HG03060 (cell line): ENCODE results near the gene PCTP.

Experiments
- ATAC-seq: cut with Tn5 transposase; IDR thresholded peaks from one replicate; pipeline ENCODE4 v1.9.1; 2021; ENCODE audit warnings: low read depth, moderate number of reproducible peaks; ENCODE audit not compliant: unreplicated experiment

Gene PCTP

GRCh38 chr17:55727275-55727674, 23.6 kb upstream of the PCTP start:
- no peak for ATAC-seq

DNA sequence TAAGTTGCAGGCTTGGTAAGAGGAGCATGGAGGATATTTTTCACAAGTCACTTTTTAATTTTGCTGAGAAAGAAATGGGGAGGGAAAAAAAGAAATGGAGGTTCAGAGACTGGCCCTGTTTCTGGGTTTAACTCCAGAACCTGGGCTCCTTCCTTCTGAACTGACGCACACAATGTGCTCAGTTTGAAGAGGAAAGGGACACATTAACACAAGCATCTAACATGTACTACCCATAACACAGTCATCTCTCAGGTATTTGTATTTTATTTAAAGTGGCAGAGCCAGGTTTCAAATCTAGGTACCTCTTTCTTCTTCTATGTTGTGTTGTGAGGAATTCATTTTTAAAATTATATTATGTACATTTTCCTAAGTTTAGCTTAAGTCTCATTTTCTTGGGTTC, 22.9 kb upstream of the PCTP start:
- no peak for ATAC-seq

- ATAC-seq: no peak
Measured at GRCh38 chr17:55728361-55728760, 22.5 kb upstream of the PCTP start.

DNA sequence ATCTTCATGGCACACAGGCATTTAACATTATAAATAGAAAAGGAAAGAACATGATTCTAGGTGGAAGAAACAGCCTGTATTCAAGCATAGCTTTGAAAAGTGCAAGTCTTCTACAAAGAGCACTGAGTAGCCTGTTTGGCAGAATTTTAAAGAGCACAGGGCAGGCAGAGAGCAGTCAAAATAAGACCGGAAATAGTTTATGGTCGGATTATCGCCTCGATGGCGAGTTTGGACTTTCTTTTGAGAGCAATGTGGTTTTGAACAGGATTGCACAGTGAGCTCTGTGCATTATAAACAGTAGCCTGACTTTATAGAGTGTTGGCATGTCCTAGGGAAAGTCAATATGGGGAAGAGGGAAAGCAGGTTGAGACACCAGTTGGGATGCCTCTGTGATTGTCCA, 22.0 kb upstream of the PCTP start:
- no peak for ATAC-seq

DNA sequence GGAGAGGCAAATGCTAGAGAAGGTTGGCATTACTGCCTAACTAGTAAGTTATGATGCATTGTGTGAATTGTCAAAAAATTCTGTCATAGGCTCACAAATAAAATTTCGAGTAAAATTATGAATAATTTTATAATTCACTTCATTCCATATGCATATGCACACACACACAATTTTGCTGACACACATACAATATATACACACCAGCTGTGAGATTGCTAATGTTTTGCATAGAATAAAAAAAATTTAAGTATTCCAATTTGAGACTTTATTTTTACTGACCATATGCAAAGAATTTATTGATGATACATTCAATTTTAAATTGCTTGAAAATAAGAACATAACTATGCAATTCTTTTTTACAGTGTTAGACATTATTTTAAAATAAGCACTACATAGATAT, 21.4 kb upstream of the PCTP start:
- no peak for ATAC-seq

- ATAC-seq: no peak
Measured at GRCh38 chr17:55730380-55730779, 20.5 kb upstream of the PCTP start.

DNA sequence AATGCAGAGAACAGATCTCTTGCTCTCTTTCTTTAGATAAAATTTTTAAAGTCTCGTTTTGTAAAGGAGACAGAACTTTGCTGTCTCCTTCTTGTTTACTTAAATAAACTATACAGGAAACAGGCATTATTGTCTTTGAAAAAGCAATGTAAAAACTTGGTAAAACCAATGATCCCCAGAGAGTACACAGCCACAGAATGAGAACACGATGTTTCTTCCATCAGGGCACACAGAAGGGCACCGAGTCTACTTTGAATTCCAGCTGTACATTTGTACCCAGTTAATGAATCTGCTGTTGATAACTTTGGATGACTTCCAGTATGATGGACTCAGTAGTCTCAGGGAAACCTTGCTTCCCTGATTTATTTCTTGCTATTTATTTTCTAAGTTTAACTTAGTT, 20.0 kb upstream of the PCTP start:
- ATAC-seq: no peak

- no peak for ATAC-seq
Measured at GRCh38 chr17:55731586-55732250, 19.1 kb upstream of the PCTP start.

- ATAC-seq: peak; percentile 73
Measured at GRCh38 chr17:55734128-55734781, 16.6 kb upstream of the PCTP start.

DNA sequence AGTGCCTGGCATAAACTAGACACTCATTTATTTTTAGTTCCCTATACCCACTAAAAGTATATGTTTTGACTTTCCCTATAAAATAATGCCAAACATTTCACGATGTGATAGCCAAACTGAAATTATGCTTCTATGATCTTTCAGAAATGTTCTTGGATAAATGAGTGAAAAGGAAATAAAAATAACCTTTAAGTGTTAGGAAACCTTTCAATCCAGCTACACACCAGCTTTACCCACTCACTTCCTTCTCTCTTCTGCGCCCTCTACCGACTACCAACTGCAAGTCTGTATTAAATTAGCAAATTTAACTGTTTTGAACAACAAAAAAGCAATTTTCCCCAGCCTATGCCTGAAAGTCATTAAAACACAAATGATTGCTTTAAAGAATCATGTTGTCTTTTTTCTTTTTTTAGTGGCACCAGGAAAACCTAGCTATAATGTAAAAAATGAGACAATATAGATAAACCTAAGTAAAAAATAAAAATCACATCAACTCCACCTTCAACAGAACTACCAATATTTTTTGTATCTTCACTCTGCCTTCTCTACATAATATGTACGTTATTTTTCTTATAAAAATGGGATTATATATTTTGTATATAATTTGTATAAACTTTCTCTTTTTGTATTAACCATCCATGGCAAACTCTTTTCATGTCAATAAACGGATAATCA, 15.0 kb upstream of the PCTP start:
- no peak for ATAC-seq

DNA sequence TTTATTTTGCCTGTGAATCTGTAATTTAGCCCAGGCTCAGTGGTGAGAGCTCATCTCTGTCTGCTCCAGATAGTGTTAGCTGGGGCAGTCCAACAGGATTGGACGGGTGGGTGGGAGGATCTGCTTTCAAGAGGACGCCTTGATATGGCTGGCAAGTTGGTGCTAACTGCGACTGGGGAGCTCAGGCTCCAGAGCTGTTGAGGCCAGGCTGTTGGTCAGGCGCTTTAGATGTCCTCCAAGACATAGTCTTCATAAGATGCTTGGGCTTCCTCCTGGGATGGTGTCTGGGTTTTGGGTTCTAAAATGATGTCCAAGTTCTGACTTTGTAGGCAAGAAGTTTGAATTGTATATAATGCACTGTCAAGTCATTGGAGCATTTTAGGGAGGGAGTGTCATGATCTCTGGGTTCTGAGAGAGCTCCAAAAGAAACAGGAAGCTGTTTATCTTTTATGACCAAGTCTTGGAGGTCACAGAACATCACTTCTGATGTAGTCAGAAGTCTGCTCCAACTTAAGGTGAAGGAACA, 12.8 kb upstream of the PCTP start:
- no peak for ATAC-seq

DNA sequence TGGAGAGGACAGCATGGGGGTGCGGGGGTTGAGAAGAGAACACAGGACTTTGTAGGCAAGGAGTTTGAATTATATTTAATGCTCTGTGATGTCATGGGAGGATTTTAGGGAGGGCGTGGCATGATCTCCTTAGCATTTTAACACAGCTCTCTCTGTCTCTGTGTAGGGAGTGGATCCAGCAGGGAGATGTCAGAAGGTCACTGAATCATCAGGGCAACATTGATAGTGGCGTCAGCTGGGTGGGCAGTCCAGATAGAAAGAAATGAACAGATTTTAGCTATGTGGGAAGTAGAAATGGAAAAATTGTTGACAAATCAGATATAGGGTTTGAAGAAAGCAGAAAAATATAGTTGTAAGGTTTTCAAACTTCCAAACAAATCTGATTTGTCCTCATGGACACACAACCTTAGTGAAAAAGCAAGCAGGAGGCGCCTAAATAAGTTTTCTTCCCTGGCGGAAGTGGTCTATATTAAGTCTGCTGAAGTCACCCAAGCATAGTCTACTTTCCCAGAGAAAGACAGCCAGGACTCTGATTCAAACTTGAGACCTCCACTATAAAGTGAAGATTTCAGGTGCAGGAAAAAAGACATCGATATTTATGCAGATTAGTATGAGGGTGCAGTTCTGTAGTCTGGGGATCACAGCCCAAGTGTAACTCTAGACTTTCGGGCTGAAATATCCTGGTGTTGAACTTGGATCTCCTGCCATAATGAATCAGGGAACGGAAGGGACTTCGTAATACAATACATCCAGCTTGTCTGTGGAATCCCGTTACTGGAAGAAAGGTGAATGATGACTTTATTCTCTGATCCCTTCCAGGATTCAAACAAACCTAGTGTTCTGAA, 10.1 kb upstream of the PCTP start:
- no peak for ATAC-seq

- no peak for ATAC-seq
Measured at GRCh38 chr17:55741356-55741700, 9.5 kb upstream of the PCTP start.

GRCh38 chr17:55742272-55743102, 8.4 kb upstream of the PCTP start:
- peak; percentile 82 for ATAC-seq

DNA sequence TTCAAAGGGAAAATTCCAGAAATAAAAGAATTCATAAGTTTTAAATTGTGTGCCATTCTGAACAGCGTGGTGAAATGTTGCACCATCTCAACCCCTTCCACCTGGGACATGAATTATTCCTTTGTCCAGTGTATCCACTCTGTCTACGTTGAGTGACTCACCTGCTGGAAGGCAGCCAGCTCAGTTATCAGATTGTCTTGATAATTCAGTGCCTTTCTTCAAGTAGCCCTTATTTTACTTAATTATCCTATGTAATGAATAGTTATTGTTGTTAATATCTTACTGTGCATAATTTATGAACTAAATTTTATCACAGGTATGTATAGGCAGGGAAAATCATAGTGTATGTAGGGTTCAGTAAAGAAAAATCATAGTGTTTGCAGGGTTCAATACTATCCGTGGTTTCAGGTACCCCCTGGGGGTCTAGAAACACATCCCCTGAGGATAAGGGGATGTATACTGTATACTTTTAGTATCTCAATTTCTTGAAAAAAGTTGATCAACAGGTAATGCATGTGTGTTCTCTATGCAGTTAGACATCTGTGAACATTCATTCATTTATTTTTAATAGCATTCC, 7.7 kb upstream of the PCTP start:
- peak; percentile 27 for ATAC-seq

DNA sequence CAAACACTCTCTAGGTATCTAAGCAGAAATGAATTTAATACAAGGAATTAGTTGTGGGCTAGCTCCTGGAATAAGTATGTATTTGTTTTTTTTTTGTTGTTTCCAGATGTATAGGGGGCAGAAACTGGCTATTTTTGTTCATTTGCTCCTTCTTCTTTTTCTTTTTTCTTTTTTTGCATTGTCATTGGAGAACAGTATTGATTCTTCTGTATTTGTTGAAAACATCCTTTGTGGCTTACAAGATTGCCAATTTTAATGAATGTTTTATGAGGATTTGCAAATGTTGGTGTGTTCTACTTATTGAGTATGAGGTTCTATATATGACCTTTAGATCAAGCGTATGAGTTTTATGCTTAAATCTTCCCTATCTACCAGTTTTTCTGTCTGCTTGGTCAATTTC, 5.6 kb upstream of the PCTP start:
- no peak for ATAC-seq

DNA sequence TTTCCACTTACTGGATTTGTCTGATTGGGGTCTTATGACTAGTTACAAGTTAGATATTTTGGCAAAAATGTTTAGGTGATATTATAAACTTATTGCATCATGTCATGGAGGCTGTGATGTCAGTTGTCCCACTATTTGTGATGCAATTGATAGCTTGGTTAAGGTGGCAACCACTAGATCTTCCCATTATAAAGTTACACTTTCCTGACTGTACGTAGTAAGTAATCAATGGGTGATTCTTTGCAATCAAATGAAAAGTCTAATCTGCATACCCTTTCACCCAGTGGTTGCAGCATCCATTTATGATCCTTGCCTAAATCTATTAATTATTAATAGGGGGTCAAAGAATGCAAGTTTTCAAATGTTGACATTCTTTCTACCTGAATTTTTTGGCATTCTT, 4.4 kb upstream of the PCTP start:
- ATAC-seq: no peak

DNA sequence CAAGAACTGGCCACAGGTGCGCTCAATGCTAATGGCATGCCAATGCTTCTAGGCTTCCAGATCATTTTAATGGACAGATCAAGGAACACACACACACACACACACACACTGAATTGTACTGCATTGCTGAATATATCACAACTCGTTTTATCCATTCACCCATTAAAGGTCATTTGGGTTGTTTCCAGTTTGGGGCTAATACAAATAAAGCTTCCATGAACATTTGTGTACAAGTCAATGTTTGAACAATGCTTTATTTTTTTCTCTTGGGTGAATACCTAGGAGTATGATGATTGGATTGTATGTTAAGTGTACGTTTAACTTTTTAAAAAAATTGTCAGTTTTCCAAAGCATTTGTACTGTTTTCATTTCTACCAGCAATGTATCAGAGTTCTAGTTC, 3.6 kb upstream of the PCTP start:
- ATAC-seq: no peak

GRCh38 chr17:55748841-55749240, 2.0 kb upstream of the PCTP start:
- no peak for ATAC-seq

DNA sequence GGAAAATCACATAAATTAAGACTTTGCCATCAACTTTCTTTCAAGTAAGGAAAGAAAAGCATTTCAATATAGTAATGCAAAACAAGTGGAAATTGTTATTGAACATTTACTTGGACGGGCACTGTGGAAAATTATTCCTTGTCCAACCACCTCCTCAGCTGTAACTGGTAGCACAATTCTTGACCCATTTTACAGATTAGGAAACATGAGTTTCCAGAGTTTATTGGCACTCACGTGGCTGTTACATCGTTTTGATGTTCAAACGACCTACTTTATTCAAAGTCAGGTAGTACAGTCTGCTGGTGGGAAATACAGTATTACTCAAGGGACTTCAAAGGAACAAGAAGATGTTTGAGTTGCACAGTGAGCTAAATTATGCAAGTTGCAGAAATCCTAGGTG, 866 bp upstream of the PCTP start:
- ATAC-seq: no peak
